HepG2 (cell line): ENCODE data around the gene PIEZO2.

Source experiments
- CTCF ChIP-seq: sonication (generic); formaldehyde crosslinking; IDR thresholded peaks from 2 replicates; pipeline ENCODE4 v1.5.0; 2020; ENCODE audit warnings: mild to moderate bottlenecking, missing genetic modification reagents, moderate library complexity
- EED ChIP-seq: sonication (generic); formaldehyde crosslinking; IDR thresholded peaks from 2 replicates; pipeline ENCODE4 v1.5.0; 2020; ENCODE audit warnings: mild to moderate bottlenecking, missing genetic modification reagents
- ETS1 ChIP-seq: sonication (generic); formaldehyde crosslinking; IDR thresholded peaks from 2 replicates; pipeline ENCODE4 v1.4.0; 2020; ENCODE audit warnings: missing genetic modification reagents
- IRF1 ChIP-seq: sonication (generic); formaldehyde crosslinking; IDR thresholded peaks from 2 replicates; pipeline ENCODE4 v1.4.0; 2020; ENCODE audit warnings: low read depth, mild to moderate bottlenecking, missing genetic modification reagents
- MXI1 ChIP-seq: IDR thresholded peaks from 3 replicates; pipeline ENCODE4 v1.6.1; 2012; ENCODE audit warnings: low read depth, low read length, inconsistent platforms, borderline replicate concordance
- POLR2AphosphoS5 ChIP-seq: IDR thresholded peaks from 2 replicates; pipeline ENCODE4 v1.6.1; 2012; ENCODE audit warnings: low read depth, low read length
- SOX6 ChIP-seq, 2 experiments: fragments of 450-650 bp in 1 of 2; sonication (generic) in 1 of 2; formaldehyde crosslinking in 1 of 2; IDR thresholded peaks; 2 replicates each; pipeline versions ENCODE4 v1.4.0 to v1.6.1; 2017 to 2020; ENCODE audit warnings: antibody characterized with exemption in 1 of 2, mild to moderate bottlenecking in 1 of 2, missing genetic modification reagents in 1 of 2
- ZBTB3 ChIP-seq: sonication (generic); formaldehyde crosslinking; IDR thresholded peaks from 2 replicates; pipeline ENCODE4 v1.4.0; 2020; ENCODE audit warnings: low read depth, mild to moderate bottlenecking, moderate library complexity, missing genetic modification reagents, borderline replicate concordance
- ZBTB7B ChIP-seq: sonication (generic); formaldehyde crosslinking; IDR thresholded peaks from 2 replicates; pipeline ENCODE4 v1.4.0; 2020; ENCODE audit warnings: missing genetic modification reagents
- ZNF12 ChIP-seq: sonication (generic); formaldehyde crosslinking; IDR thresholded peaks from 2 replicates; pipeline ENCODE4 v1.5.0; 2020; ENCODE audit warnings: missing genetic modification reagents
- ZNF24 ChIP-seq: fragments of 450-650 bp; IDR thresholded peaks from 2 replicates; pipeline ENCODE4 v1.6.1; 2017; ENCODE audit warnings: antibody characterized with exemption, mild to moderate bottlenecking
- ZNF274 ChIP-seq: sonication (generic); formaldehyde crosslinking; IDR thresholded peaks from 2 replicates; pipeline ENCODE4 v1.5.1; 2020; ENCODE audit warnings: mild to moderate bottlenecking, missing genetic modification reagents
- ZNF496 ChIP-seq: sonication (generic); formaldehyde crosslinking; IDR thresholded peaks from 2 replicates; pipeline ENCODE4 v1.8.1; 2023; ENCODE audit warnings: mild to moderate bottlenecking, moderate library complexity, missing genetic modification reagents; ENCODE audit not compliant: insufficient replicate concordance
- ZSCAN30 ChIP-seq: sonication (generic); formaldehyde crosslinking; IDR thresholded peaks from 2 replicates; pipeline ENCODE4 v1.5.0; 2020; ENCODE audit warnings: mild to moderate bottlenecking, missing genetic modification reagents

- TF ChIP-seq CTCF (CRISPR knock-in tag) (no peak), ZNF496 (no peak), EED (CRISPR knock-in tag) (no peak), POLR2AphosphoS5 (no peak), ZNF12 (CRISPR knock-in tag) (no peak), ZNF274 (CRISPR knock-in tag) (no peak), ZNF24 (no peak), IRF1 (CRISPR knock-in tag) (no peak), MXI1 (no peak), ZSCAN30 (no peak), SOX6 (IDR thresholded peaks at IDR 0.05) (no peak), SOX6 (CRISPR knock-in tag; IDR thresholded peaks at IDR 0.05) (no peak), ZBTB7B (no peak), ETS1 (no peak), ZBTB3 (CRISPR knock-in tag) (no peak)
Observed at GRCh38 chr18:11033503-11033902, 115.9 kb downstream of the PIEZO2 start.
